HG03571 (cell line): ENCODE results near the gene FBXL5.

Experiments
- ATAC-seq: cut with Tn5 transposase; IDR thresholded peaks from one replicate; pipeline ENCODE4 v1.9.1; 2021; ENCODE audit not compliant: unreplicated experiment

The FBXL5 gene

GRCh38 chr4:15562623-15563022 lies 92.5 kb downstream of the FBXL5 start:
- no peak for ATAC-seq

DNA sequence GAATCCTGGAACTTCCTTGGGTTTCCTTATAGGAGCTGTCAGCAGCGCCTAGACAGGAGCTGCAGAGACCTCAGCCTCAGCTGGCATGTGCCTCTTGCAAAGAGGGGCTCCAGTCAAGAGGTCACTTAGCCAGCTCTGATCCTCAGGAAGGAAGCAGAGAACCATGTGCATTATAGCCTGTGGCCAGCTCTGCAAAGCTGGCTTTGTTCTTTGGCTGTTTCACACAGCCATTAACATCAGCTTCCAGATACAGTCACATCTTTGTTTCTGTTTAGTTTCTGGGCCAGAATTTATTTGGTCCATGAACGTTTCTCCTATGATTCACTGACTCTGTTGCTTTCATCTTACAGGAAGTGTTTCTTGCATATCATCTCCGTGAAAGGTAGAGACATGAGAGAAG lies 93.0 kb downstream of the FBXL5 start:
- no peak for ATAC-seq

- no peak for ATAC-seq
Observed at GRCh38 chr4:15558561-15558960, 96.6 kb downstream of the FBXL5 start.

GRCh38 chr4:15557786-15558550 lies 97.2 kb downstream of the FBXL5 start:
- no peak for ATAC-seq

DNA sequence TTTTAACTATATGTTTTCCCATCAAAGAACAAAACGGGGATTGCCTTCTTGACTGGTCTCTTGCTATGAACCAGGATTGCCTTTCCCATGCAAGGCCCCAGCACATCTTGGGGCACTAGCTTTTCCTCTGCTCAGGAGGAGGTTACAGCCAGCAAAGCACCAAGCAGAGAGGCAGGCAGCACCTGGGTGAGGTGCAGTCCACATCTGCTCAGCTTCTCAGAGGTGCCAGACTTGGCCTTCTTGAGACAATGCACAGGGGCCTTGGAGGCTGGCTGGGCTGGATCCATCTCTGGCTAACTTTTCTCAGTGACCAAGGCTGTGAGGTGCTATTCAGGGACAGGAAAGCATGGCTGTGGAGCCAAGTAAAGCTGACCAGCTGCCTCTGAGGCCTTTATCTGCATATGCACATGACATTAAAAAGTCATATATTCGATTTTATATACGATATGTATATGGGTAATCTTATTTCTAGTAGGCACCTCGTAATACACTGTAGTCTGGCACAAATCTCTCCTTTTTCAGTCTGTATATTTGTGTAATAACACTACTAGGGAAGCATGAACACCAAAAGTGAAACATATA lies 98.6 kb downstream of the FBXL5 start:
- ATAC-seq: no peak
